ENCODE data around the gene PHAF1.
"Not testable (repeated sequence)": the region's sequence is repeated elsewhere in the genome, so short reads cannot be mapped to it uniquely, and the experiment has no call there.

The PHAF1 gene

GRCh38 chr16:67112591-67113399 lies 3.1 kb downstream of the PHAF1 start:
- no peak for DNase-seq (ENCODE audit: low read depth)
- H3K4me3 ChIP-seq (ENCODE audit: low read depth, low read length): no peak overlapping the region

GRCh38 chr16:67114793-67115192 lies 5.1 kb downstream of the PHAF1 start:
- no peak for TF ChIP-seq CTCF (conservative IDR thresholded peaks at IDR 0.05; ENCODE audit: low read depth, low read length)
- no peak overlapping the region for H3K4me3 ChIP-seq (ENCODE audit: low read depth, low read length)
- no peak for DNase-seq (ENCODE audit: low read depth)

More at GRCh38 chr16:67112591-67113399, 3.1 kb downstream of the PHAF1 start:
- no peak for TF ChIP-seq CTCF (conservative IDR thresholded peaks at IDR 0.05; ENCODE audit: low read depth, low read length)

- no peak for TF ChIP-seq CTCF (conservative IDR thresholded peaks at IDR 0.05; ENCODE audit: low read depth, low read length)
- H3K4me3 ChIP-seq (ENCODE audit: low read depth, low read length): no peak overlapping the region
- peak; percentile 68 for DNase-seq (ENCODE audit: low read depth)
Observed at GRCh38 chr16:67115639-67116038, 5.9 kb downstream of the PHAF1 start.

- no peak overlapping the region for H3K4me3 ChIP-seq (ENCODE audit: low read depth, low read length)
- no peak for DNase-seq (ENCODE audit: low read depth)
- TF ChIP-seq CTCF (conservative IDR thresholded peaks at IDR 0.05; ENCODE audit: low read depth, low read length): no peak
Observed at GRCh38 chr16:67116388-67117311, 6.9 kb downstream of the PHAF1 start.

- no peak overlapping the region for H3K4me3 ChIP-seq (ENCODE audit: low read depth, low read length)
- TF ChIP-seq CTCF (conservative IDR thresholded peaks at IDR 0.05; ENCODE audit: low read depth, low read length): no peak
- DNase-seq (ENCODE audit: low read depth): no peak
Observed at GRCh38 chr16:67117716-67118115, 8.0 kb downstream of the PHAF1 start.

- no peak overlapping the region for H3K4me3 ChIP-seq (ENCODE audit: low read depth, low read length)
- DNase-seq (ENCODE audit: low read depth): no peak
- no peak for TF ChIP-seq CTCF (conservative IDR thresholded peaks at IDR 0.05; ENCODE audit: low read depth, low read length)
Observed at GRCh38 chr16:67120025-67120424, 10.3 kb downstream of the PHAF1 start.

- not testable (repeated sequence) for DNase-seq (ENCODE audit: low read depth); H3K4me3 ChIP-seq (ENCODE audit: low read depth, low read length)
Observed at GRCh38 chr16:67122799-67123198, 13.1 kb downstream of the PHAF1 start.
